ENCODE data around the gene TMPO. TPM values are rescaled to one million over a fixed set of nuclear protein-coding genes. Genes with fewer than 3 reads are reported as not detected.
A peak's percentile ranks its signal among the peaks of the same experiment; 100 is the strongest.

TMPO gene
- total RNA-seq, 4 donors from 2014 or later, result 59.7 to 256 (median 93.8) TPM

DNA sequence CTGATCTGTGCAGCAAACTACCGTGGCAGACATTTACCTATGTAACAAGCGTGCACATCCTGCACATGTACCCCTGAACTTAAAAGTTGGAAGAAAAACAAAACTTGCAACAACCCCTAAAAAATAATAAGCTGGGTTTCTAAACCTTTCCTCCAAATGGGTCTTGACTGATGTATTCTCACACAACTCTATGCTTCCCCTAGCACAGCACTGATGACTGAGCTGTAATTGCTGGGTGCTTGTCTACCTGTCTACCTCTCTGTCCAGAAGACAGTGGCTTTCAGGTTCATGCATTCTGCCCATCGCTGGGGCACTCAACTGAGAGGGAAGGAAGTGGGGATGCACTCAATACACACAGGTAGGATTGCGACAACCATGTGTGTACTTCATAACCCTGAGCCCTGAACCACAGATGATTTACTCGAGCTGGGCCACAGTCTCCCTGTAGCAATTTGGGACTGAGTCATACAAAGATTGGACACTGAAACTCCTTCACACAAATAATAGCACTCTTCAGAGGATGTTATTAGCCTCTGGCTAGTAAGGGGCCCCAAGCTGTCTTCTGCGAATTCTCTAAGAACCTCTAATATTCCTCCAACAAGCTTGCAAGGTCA lies 44.8 kb upstream of the TMPO start:
- no peaks in the 10 kb centered on the region for H3K36me3 ChIP-seq
- TF ChIP-seq POLR2A (IDR thresholded peaks at IDR 0.05), result no peak
- TF ChIP-seq CTCF (IDR thresholded peaks at IDR 0.05), result no peak

DNA sequence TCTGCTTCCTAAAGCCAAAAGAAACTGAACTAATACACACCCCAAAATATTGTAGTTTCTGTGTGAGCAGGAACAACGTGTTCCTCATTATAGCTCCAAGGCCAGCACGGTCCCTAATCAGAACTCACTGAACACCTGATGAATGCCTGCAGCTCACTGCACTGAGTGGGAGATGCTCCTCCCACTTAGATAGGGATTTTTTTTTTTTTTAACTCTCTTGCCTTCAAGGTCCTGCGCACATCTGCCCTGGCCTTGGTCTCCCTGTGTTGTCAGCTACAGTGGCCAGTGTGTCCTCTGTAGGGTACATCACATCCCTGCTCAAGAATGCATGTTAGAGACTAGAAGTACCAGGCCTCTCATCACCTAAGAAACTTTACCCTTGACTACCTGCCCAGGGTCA lies 44.3 kb upstream of the TMPO start:
- no peaks in the 10 kb centered on the region for H3K27me3 ChIP-seq
- no peak for TF ChIP-seq POLR2A (IDR thresholded peaks at IDR 0.05)
- TF ChIP-seq CTCF (IDR thresholded peaks at IDR 0.05), result no peak
- H3K9me3 ChIP-seq, result no peaks in the 10 kb centered on the region
- intact Hi-C loops (cut with DNase I; ENCODE audit: low total_unique reads), result no loop called here
- H3K27ac ChIP-seq, result no peak overlapping the region
- DNase-seq, result no peak
- no peak overlapping the region for H3K4me3 ChIP-seq
- H3K4me1 ChIP-seq, result no peaks in the 10 kb centered on the region
- H3K36me3 ChIP-seq, result no peaks in the 10 kb centered on the region

More for the DNA sequence above, 44.8 kb upstream of the TMPO start:
- Histone ChIP-seq H3K27ac (no peak overlapping the region), H3K27me3 (no peaks in the 10 kb centered on the region), H3K4me3 (no peak overlapping the region), H3K4me1 (no peaks in the 10 kb centered on the region), H3K9me3 (no peaks in the 10 kb centered on the region)
- intact Hi-C loops (cut with DNase I; ENCODE audit: low total_unique reads), result no loop called here
- no peak for DNase-seq

DNA sequence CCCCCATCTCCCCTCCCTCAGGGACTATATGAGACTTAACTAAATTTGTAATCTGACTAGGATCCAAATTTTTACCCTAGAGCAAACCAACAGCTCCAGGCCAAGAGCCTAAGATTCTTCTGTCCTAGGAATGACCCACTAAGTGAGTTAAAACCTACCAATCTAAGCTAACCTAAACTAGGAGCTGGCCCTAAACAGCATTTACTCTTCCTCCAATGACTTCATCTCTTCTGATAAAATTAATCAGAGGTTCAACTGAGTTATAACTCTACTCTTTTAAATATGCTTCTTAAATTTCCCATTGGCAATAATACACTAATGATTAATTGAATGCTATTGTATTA lies 39.9 kb upstream of the TMPO start:
- TF ChIP-seq CTCF (IDR thresholded peaks at IDR 0.05) (no peak), POLR2A (IDR thresholded peaks at IDR 0.05) (no peak)
- peak overlapping the region; percentile 55 to 77 for H3K27ac ChIP-seq
- intact Hi-C loops (cut with DNase I; ENCODE audit: low total_unique reads), result no loop called here

DNA sequence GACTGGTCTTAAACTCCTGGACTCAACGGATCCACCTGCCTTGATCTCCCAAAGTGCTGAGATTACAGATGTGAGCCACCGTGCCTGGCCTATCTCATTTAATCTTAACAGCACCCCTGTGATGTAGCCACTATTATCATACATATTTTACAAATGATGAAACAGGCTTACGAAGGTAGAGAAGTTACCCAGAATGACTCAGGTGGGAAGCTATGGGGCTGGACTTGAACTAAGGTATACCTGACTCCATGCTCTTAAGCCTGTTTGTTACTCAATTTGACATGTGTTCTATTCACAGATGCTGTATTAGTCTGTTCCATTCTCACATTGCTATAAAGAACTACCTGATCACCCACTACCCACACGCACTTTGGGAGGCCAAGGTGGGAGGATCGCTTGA lies 36.8 kb upstream of the TMPO start:
- TF ChIP-seq CTCF (IDR thresholded peaks at IDR 0.05), result no peak
- TF ChIP-seq POLR2A (IDR thresholded peaks at IDR 0.05), result no peak
- intact Hi-C loops (cut with DNase I; ENCODE audit: low total_unique reads), result no loop called here
- no peaks in the 10 kb centered on the region for H3K4me1 ChIP-seq
- H3K27ac ChIP-seq, result no peak overlapping the region
- no peaks in the 10 kb centered on the region for H3K27me3 ChIP-seq
- no peak overlapping the region for H3K4me3 ChIP-seq
- no peaks in the 10 kb centered on the region for H3K36me3 ChIP-seq
- H3K9me3 ChIP-seq, result no peaks in the 10 kb centered on the region
- no peak for DNase-seq

More for the DNA sequence above, 39.9 kb upstream of the TMPO start:
- Histone ChIP-seq H3K4me3 (no peak overlapping the region), H3K36me3 (no peaks in the 10 kb centered on the region), H3K9me3 (no peaks in the 10 kb centered on the region), H3K27me3 (no peaks in the 10 kb centered on the region), H3K4me1 (no peaks in the 10 kb centered on the region)
- DNase-seq, result no peak

- Histone ChIP-seq H3K4me3 (no peak overlapping the region), H3K27me3 (no peaks in the 10 kb centered on the region), H3K4me1 (no peaks in the 10 kb centered on the region), H3K36me3 (no peaks in the 10 kb centered on the region), H3K9me3 (no peaks in the 10 kb centered on the region), H3K27ac (no peak overlapping the region)
- intact Hi-C loops (cut with DNase I; ENCODE audit: low total_unique reads), result no loop called here
- DNase-seq, result no peak
- TF ChIP-seq CTCF (IDR thresholded peaks at IDR 0.05), result no peak
- TF ChIP-seq POLR2A (IDR thresholded peaks at IDR 0.05), result no peak
These were observed 31.5 kb upstream of the TMPO start for GRCh38 chr12:98483621-98484503.

Measured in uterus (tissue), 4 donors.